Adrenal gland (tissue), 5 donors: ENCODE results near the gene TIMM50.

Experiments used
- POLR2A ChIP-seq, 2 donors: fragments of 450-650 bp; IDR thresholded peaks; one replicate each; pipeline ENCODE4 v1.6.1; 2017; ENCODE audit warnings: antibody characterized with exemption in 2 of 2, mild to moderate bottlenecking in 2 of 2, moderate library complexity in 1 of 2
- TF ChIP-seq, protein P1 (sequence below), 6 experiments: fragments of 450-650 bp in 4 of 6; fragments of 200-600 bp in 2 of 6; sonication (generic) in 1 of 6; IDR thresholded peaks; 1 replicate in 5 of 6; 2 replicates in 1 of 6; pipeline versions ENCODE4 v1.5.1 to v1.8.0; 2016 to 2021; ENCODE audit warnings: antibody characterized with exemption in 6 of 6, mild to moderate bottlenecking in 2 of 6, moderate library complexity in 1 of 6
- donor health status: DM: no; HTN: no; CAD: no.

DNA sequence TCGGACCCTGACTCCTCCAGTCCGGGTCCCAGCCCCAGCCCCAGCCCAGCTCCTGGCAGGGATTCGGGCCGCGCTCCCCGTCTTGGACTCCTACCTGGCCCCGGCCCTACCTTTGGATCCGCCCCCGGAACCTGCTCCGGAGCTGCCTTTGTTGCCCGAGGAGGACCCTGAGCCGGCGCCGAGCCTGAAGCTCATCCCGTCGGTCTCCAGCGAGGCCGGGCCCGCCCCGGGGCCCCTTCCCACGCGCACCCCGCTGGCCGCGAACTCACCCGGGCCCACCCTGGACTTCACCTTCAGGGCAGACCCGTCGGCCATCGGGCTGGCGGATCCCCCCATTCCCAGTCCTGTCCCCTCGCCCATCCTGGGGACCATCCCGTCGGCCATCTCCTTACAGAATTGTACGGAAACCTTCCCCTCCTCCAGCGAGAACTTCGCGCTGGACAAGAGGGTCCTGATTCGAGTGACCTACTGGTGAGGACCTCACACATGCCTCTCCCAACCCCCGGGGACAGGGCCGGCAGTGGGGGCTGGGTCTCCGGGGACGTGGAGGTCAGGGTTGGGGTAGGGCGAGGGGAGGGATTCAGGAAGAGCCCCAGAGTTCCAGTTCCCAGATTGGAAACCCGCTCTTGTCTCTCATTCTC, 35.0 kb downstream of the TIMM50 start:
- TF ChIP-seq POLR2A (IDR thresholded peaks at IDR 0.05) = no peak
- TF ChIP-seq, protein P1, sequence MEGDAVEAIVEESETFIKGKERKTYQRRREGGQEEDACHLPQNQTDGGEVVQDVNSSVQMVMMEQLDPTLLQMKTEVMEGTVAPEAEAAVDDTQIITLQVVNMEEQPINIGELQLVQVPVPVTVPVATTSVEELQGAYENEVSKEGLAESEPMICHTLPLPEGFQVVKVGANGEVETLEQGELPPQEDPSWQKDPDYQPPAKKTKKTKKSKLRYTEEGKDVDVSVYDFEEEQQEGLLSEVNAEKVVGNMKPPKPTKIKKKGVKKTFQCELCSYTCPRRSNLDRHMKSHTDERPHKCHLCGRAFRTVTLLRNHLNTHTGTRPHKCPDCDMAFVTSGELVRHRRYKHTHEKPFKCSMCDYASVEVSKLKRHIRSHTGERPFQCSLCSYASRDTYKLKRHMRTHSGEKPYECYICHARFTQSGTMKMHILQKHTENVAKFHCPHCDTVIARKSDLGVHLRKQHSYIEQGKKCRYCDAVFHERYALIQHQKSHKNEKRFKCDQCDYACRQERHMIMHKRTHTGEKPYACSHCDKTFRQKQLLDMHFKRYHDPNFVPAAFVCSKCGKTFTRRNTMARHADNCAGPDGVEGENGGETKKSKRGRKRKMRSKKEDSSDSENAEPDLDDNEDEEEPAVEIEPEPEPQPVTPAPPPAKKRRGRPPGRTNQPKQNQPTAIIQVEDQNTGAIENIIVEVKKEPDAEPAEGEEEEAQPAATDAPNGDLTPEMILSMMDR (IDR thresholded peaks at IDR 0.05) = no peak
